T1000 (cell line): ENCODE data around the gene OR13J1.

Source experiments
- DNase-seq: peaks from one replicate; lab custom pipeline; 2025; ENCODE audit warnings: mixed read lengths; lab: John Stamatoyannopoulos, UW

OR13J1 gene

GRCh38 chr9:35832814-35833213 is 37.4 kb downstream of the OR13J1 start:
- DNase-seq: no peak

- no peak for DNase-seq
Measured at GRCh38 chr9:35831040-35831439, 39.2 kb downstream of the OR13J1 start.

DNA sequence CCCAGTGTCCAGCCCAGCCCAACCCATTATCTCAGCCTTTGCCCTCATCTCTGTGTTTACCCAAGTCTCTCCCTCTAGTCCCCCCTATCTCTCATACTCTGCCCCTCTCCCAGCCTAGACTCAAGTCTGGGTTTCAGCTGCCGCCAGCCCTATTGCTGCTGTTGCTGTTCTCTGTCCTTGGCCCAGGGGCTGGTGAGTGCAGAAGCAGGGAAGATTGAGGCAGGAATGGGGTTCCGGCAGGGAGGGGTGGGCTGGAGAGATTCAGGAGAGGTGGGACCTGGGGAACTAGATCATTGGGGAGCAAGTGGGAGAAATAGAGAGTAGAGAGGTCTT is 40.5 kb downstream of the OR13J1 start:
- DNase-seq: no peak

GRCh38 chr9:35829084-35829763 is 41.0 kb downstream of the OR13J1 start, which contains the start of gene TMEM8B:
Gene TMEM8B, plus strand, starts transcription at chr9:35829228. Its CDS starts 220 bp downstream, at chr9:35829448.
- peak; percentile 75 for DNase-seq

DNA sequence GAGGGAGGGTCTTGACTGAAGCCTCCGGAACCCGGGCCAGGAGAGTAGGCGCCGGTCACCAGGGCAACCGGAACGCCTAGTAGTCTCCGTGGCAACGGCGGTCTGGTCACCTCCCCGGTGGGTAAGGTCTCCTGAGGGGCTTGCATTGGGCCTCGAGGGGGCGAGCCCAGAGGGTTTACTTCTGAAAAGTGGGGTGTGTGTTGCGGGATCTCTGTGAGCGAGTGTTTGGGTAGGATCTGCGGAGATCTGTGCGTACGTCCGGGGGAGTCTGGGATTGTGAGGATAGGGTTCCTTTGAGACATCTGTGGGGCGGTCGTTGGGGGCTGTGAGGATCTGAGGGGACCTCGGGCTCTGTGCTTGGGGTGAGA is 41.5 kb downstream of the OR13J1 start, which contains the start of gene FAM221B:
Gene FAM221B, minus strand, starts transcription at position 17 of the 368 bp plus-strand sequence. CDS start 2,571 bp downstream, outside the sequence.
- DNase-seq: no peak

- DNase-seq: no peak
Measured at GRCh38 chr9:35827486-35827885, 42.7 kb downstream of the OR13J1 start.

DNA sequence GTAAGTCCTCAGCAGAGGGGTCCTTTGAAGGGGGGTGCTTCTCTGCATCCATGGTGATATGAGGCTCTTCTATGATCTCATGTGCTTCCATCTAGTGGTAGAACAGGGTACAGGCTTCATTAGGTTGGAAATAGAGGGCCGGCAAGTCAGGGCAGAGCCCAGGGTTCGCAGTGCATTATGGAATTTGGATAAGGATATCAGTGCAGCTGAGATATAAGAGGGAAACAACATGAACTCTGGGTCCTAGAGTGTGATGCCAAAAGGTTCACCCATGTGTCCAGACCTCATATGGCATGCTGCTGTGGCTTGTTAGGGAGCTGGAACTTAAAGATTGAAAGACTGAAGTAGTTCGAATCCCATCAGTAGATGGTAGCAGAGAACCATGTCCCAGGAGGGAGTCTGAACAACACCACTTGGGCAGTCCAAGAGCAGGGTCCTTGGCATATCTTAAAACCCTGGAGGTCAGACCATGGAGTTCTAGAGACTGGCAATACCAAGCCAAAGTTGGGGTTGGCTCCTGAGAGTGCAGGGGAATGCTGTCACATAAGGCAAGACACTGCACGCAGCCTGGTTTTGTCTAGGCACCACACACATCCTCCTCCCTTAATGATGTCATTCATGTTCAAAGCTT is 44.0 kb downstream of the OR13J1 start:
- no peak for DNase-seq

- no peak for DNase-seq
Measured at GRCh38 chr9:35822926-35823325, 47.3 kb downstream of the OR13J1 start.

GRCh38 chr9:35820076-35820475 is 50.1 kb downstream of the OR13J1 start:
- DNase-seq: no peak
